GM23338 (cell line): Measurements from ENCODE around the gene CSNK1A1.

Experiments used
- CREB1 ChIP-seq: fragments of 250-450 bp; sonication (Bioruptor Pico); IDR thresholded peaks from 2 replicates; pipeline ENCODE4 v1.5.0; 2020; ENCODE audit warnings: low read depth, mild to moderate bottlenecking, moderate library complexity
- CTCF ChIP-seq, 2 experiments: fragments of 200-600 bp in 1 of 2; sonication (generic) in 1 of 2; conservative IDR thresholded peaks; 2 replicates each; pipeline versions ENCODE4 v1.5.1 to v1.6.1; 2016 to 2017; ENCODE audit warnings: antibody characterized with exemption in 2 of 2, low read depth in 2 of 2, mild to moderate bottlenecking in 2 of 2, moderate library complexity in 1 of 2
- ETS1 ChIP-seq: IDR thresholded peaks from 2 replicates; pipeline ENCODE4 v1.6.1; 2016; ENCODE audit warnings: antibody characterized with exemption
- EZH2 ChIP-seq: fragments of 200-600 bp; sonication (generic); IDR thresholded peaks from one replicate; pipeline ENCODE4 v1.8.0; 2017; ENCODE audit warnings: antibody characterized with exemption, mild to moderate bottlenecking, low read depth; ENCODE audit not compliant: unreplicated experiment
- JUNB ChIP-seq: IDR thresholded peaks from one replicate; pipeline ENCODE4 v1.6.1; 2016; ENCODE audit warnings: antibody characterized with exemption; ENCODE audit not compliant: unreplicated experiment
- POLR2AphosphoS5 ChIP-seq: IDR thresholded peaks from 2 replicates; pipeline ENCODE4 v1.6.1; 2016; ENCODE audit warnings: antibody characterized with exemption, low read depth
- REST ChIP-seq: IDR thresholded peaks from one replicate; pipeline ENCODE4 v1.6.1; 2018; ENCODE audit warnings: antibody characterized with exemption; ENCODE audit not compliant: unreplicated experiment

- TF ChIP-seq CTCF (conservative IDR thresholded peaks at IDR 0.05; ENCODE audit: low read depth in 2 of 2) (no peak), EZH2 (no peak), JUNB (no peak), ETS1 (no peak), POLR2AphosphoS5 (no peak), REST (no peak), CREB1 (CRISPR knock-in tag) (no peak)
Measured at GRCh38 chr5:149493316-149493715, 57.9 kb downstream of the CSNK1A1 start.
